HG03280 (cell line): ENCODE results near the gene CTNND2.

Experiments
- ATAC-seq: cut with Tn5 transposase; IDR thresholded peaks from one replicate; pipeline ENCODE4 v1.9.1; 2021; ENCODE audit warnings: mild to moderate bottlenecking, moderate library complexity; ENCODE audit not compliant: unreplicated experiment

CTNND2 gene

DNA sequence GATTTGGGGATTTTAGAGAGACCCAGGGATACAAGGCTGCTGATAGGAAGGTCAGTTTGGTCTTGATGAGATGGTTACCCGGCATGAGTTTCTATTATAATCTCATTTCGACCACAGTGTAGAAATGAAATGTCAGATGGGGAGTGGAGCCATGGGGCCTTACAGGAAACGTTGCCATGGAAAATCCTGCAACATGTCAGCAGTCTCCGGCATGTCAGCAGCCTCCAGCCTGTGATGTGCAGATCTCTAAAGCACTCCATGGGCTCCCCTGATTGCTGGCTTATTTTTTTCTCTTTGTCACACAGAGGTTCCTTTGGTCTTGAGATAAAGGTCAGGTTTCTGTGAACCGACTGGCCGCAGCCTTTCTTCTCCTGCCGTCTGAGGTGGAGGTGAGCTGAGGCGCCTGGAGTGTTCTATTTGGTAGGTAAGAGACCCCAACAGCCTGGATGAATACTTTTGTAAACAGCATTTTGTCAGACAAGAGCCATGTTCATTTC lies 934.5 kb downstream of the CTNND2 start:
- ATAC-seq: no peak

DNA sequence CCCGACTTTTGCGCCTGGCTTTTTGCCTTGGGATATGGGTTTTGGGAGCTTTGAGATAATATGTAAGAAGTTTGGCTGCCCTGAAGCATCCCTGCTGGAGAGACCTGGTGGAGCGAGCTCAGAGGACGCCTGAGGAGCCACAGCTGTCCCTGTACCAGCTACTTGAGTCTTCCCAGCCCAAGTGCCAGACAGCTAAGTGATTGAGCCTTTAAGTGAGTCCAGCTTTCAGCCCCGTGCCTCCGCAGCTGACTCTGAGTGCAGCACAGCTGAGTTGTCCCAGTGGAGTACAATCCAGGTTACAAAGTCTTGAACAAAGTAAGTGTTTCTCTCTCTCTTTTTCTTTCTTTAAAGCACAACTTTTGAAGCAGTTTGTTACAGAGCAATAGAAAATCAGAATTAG lies 939.4 kb downstream of the CTNND2 start:
- ATAC-seq: no peak

DNA sequence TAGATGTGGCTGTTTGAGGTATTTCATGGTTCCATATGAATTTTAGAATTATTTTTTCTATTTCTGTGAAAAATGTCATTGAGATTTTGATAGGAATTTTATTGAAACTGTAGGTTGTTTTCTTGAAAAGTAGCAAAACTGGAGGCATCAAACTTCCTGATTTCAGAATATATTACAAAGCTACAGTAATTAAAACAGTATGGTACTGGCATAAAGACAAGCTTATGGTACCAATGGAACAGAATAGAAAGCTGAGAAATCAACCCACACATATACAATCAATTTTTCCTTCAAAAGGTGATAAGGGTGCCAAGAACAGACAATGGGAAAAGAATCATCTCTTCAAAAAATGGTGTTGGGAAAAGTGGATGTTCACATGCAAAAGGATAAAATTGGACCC lies 945.5 kb downstream of the CTNND2 start:
- no peak for ATAC-seq

DNA sequence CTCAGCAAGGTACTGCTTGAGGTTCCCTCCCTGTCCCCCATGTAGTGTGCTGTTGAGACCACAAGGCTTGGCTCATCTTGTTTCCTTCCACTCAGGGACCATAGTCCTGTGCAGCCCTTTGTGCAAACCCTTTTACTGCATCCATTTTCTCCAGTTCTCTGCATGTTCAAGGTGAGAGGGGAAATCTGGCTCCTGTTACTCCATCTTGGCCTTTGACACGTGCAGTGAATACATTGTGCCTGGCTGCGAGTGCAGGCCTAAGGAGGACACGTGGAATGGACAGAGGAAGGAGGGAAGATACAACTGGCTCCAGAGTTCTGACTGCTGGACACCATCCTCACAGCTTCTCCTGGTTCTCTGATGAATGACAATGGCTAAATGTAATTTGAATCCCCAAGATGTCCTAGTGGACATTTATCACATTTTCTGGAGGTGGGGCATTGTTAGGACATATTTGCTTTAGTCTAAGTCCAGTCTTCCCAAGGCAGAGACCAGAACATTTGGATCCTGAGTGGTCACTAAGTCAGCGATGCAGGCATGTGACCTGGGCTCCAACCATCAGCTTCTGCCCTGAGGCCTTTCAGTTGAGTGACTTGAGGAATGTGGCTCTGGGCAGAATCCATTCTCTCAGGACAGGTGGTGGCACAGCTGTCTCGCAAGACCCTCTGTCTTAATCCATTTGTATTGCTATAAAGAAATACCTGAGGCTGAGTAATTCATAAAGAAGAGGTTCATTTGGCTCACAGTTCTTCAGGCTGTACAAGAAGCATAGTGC lies 954.2 kb downstream of the CTNND2 start:
- no peak for ATAC-seq

DNA sequence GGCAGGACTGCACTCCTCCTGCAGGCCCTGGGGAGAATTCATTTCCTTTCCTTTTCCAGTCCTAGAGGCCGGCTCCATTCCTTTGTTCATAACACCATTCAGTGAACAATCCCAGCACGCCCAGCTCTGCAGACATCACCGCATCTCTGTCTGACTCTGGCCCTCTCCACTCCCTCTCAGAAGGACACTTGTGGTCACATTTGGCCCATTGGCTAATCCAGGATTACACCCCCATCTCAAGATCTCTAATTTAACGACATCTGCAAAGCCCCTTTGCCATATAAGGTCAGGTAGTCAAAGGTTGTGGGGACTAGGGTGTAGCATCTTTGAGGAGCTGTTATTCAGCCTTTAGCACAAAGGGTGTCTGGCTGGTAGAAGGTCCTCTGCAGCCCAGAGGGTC lies 958.2 kb downstream of the CTNND2 start:
- no peak for ATAC-seq

DNA sequence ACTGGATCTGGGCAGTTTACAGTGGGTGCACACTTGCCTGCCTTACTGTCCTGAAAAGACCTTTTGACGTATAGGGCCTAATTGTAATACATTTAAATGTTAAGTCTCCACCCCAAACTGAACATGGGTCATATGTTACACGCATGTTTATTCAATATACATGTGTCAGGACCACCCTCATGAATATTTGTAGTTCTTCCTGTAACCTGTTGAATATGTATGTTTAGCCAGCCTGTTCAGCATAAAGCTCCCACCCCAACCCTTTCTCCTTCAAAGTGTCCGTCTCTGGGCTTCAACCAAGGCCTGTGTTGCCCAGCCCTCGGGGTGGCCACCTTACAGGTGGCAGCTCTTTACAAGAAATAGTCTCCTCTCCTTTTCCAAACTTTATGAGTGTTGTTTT lies 962.3 kb downstream of the CTNND2 start:
- ATAC-seq: no peak

DNA sequence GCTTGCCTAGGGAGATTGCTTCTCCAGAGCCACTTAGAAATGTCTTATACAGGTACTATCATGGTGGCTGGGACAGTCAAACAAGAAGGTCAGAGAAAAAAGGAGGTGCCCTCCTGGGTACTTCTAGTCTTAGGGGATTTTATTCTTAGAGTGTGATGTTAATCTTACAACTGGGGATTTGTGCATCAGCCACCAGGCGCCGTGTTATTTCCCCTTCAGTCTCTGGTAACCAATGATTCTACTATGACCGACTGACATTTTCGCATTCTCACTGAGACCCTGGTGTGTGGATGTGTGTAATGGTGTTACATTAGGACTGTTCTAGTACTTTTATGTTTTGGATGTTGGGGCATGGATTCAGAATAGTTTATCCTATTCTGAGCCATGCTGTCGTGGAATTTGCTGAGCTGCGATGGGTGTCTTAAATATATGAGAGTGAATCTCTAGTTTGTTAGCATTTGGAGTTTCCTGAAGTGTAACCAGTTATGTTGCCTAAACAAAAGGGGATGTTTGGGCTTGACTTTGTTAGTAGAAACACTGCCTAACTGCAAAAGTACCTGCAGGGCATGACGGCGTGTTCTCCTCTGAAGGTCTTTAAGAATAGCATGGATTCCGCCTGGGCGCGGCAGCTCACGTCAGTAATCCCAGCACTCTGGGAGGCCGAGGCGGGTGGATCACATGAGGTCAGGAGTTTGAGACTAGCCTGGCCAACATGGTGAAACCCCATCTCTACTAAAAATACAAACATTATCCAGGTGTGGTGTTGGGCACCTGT lies 968.0 kb downstream of the CTNND2 start:
- ATAC-seq: no peak

DNA sequence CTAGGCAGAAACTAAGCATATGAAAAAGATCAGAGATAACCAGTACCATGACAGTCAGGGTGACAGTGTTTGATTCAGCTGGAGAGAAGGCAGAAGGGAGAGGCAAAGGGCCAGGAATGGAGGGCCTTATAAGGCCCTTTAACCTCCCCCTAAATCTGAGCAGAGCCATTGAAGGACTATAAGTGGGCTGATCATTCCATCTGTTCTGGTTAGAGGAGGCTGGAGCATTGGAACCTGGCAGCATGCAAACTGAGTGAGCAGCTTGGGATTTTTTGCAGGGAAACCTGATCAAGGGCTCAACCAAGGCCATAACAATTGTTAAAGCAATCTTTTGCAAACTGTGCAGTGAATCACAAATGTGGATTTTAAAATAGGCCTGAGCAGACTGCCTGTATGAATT lies 968.7 kb downstream of the CTNND2 start:
- no peak for ATAC-seq

DNA sequence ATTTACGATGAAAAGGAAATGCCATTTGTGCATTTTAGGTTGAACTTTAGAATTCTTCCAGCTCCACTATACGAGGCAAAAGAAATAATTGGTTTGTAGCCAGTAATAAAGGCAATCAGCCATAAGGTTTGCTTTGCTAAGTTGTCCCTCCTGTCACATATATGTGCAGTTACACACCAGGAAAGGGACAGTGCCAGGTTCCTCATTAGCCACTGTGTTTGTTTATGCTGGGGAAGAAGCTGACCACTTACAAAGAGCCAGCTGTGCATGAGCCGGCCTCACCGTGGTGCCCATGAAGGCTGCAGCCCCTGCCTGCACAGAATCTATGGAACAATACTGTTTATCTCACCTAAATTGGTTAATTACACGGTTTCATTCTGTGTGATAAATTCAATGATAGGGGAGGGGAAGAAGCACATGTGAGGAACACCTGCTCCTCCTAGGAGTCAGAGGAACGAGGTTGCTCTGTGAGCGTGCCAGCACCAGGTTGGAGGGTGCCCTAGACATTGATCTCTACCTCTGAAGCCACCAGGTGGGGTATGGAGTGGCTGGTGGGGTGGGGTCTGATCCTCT lies 969.4 kb downstream of the CTNND2 start:
- ATAC-seq: no peak

DNA sequence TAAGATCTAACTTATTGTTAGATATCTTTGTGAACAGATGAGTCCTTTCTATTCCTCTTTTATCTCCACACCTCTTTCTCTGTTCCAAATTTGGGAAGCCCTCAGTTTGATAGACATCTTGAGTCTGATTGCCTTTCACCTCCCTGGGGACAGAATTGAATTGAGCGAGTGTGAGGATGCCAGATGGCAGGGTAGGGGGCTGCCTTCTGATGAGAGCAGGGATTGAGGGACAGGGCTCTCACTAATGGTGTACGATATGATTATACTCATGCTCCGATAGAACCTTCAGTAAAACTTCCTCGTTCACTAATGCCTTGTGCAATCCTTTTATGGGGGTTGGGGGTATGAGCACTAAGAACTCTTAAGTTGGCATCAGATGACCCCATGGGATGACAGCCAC lies 971.1 kb downstream of the CTNND2 start:
- no peak for ATAC-seq

DNA sequence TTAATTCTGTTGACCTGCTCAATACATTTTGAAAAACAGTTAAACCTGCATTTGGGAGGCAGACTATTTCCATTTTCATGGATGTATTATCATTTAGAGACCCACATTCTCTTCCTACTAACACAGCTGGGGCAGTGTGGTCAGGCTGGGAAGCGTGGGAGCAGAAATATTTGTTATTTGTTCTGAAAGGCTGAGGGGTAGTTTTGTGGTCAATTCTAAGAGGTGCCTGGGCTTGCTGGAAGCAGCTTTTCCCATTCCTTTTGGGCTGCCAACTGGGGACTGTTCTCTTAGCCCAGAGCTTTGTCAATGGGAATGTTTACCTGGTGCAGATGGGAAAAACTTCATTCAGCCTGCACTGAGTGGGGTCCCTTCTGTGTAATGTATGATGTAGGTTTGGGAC lies 971.8 kb downstream of the CTNND2 start:
- no peak for ATAC-seq

DNA sequence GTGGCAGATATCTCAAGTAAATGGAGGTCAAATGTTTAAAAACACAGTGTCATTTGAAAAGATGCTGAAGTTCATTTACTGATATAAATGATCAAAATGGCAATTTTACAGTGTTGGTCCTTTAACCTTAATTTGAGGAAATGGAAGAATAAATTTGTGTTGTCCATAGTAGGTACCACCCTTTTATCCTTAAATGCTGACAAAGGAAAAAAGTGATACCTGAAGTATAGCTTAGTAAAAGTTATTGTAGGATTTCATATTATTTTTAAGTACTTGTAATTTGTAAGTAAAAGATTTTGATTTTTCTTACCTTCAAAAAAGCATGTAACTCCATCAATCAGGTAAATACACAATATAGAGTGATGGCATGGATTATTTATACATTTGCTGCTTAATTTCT lies 976.6 kb downstream of the CTNND2 start:
- ATAC-seq: no peak

DNA sequence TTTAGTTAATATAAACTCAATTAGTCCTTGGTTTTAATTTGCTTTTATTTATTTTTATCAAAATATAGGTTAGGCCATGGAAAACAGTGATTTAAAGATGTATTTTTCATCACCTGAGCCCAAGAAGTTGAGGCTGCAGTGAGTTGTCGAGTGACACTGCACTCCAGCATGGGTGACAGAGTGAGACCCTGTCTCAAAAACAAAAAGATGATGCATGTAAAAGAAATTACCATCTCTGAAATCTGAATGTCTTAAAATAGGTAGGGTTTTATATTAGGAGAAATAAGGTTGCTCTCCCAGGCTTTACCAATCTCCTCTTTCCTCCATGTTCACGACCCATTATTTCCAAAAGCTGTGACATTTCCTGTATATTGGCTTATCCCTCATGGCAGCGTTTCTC lies 980.9 kb downstream of the CTNND2 start:
- no peak for ATAC-seq
